C4-2B (cell line): ENCODE measurements around the gene BUD13.

ENCODE experiments used
- ZFX ChIP-seq: fragments of 450-650 bp; IDR thresholded peaks from 2 replicates; pipeline ENCODE4 v1.6.1; 2017
- TF ChIP-seq, protein P1 (sequence below): fragments of 450-650 bp; conservative IDR thresholded peaks from 2 replicates; pipeline ENCODE4 v1.5.1; 2017; ENCODE audit warnings: mild to moderate bottlenecking

DNA sequence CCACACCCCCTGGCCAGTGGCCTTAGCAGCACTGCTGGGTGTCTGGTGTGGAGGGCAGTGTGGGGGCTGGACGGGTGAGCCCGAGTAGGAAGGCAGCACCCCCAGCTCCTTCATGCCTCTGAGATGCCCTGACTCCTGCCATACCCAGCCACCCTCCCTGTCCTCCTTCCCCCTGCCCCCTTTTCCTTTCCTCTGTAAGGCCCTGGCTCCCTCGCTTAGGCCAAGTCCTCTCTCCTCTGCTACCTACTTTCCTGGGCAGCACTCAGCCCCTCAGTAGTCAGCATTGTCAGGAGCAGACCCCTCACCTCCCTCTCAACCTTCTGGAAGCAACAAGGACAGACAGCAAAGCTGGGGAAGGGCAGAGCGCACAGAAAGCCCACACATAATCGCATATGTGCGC lies 48.0 kb downstream of the BUD13 start:
- TF ChIP-seq, protein P1, sequence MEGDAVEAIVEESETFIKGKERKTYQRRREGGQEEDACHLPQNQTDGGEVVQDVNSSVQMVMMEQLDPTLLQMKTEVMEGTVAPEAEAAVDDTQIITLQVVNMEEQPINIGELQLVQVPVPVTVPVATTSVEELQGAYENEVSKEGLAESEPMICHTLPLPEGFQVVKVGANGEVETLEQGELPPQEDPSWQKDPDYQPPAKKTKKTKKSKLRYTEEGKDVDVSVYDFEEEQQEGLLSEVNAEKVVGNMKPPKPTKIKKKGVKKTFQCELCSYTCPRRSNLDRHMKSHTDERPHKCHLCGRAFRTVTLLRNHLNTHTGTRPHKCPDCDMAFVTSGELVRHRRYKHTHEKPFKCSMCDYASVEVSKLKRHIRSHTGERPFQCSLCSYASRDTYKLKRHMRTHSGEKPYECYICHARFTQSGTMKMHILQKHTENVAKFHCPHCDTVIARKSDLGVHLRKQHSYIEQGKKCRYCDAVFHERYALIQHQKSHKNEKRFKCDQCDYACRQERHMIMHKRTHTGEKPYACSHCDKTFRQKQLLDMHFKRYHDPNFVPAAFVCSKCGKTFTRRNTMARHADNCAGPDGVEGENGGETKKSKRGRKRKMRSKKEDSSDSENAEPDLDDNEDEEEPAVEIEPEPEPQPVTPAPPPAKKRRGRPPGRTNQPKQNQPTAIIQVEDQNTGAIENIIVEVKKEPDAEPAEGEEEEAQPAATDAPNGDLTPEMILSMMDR, result no peak
- TF ChIP-seq ZFX, result no peak
